GM21447 (cell line): ENCODE results near the gene FAM219B.
"Not testable (repeated sequence)": the region's sequence is repeated elsewhere in the genome, so short reads cannot be mapped to it uniquely, and the experiment has no call there.

Experiments
- ATAC-seq: cut with Tn5 transposase; IDR thresholded peaks from one replicate; pipeline ENCODE4 v1.9.1; 2021; ENCODE audit not compliant: unreplicated experiment

Gene FAM219B

GRCh38 chr15:74904190-74904805 is 2.4 kb downstream of the FAM219B start:
- ATAC-seq = no peak

GRCh38 chr15:74903676-74904075 is 3.0 kb downstream of the FAM219B start:
- ATAC-seq = no peak

GRCh38 chr15:74902295-74903075 is 4.2 kb downstream of the FAM219B start:
- no peak for ATAC-seq

- ATAC-seq = no peak
These were observed 5.0 kb downstream of the FAM219B start for GRCh38 chr15:74901612-74902063.

GRCh38 chr15:74897300-74897701 is 9.3 kb downstream of the FAM219B start:
- ATAC-seq = no peak

GRCh38 chr15:74896316-74896715 is 10.3 kb downstream of the FAM219B start:
- ATAC-seq = no peak

GRCh38 chr15:74895830-74896229 is 10.8 kb downstream of the FAM219B start:
- ATAC-seq = no peak

GRCh38 chr15:74894383-74894782 is 12.3 kb downstream of the FAM219B start:
- ATAC-seq = not testable (repeated sequence)

- no peak for ATAC-seq
These were observed 13.0 kb downstream of the FAM219B start for GRCh38 chr15:74893627-74894026.

- ATAC-seq = no peak
These were observed 13.7 kb downstream of the FAM219B start for GRCh38 chr15:74892931-74893330.

GRCh38 chr15:74892313-74892712 is 14.3 kb downstream of the FAM219B start:
- no peak for ATAC-seq

- no peak for ATAC-seq
These were observed 15.2 kb downstream of the FAM219B start for GRCh38 chr15:74891469-74891868.

- ATAC-seq = no peak
These were observed 16.0 kb downstream of the FAM219B start for GRCh38 chr15:74890665-74890960.

GRCh38 chr15:74889883-74890664 is 16.6 kb downstream of the FAM219B start, which contains the start of gene MPI:
TSS of gene MPI (plus strand) at chr15:74890042. CDS start at chr15:74890074, 32 bp downstream.
- peak; percentile 86 for ATAC-seq

GRCh38 chr15:74889390-74889882 is 17.2 kb downstream of the FAM219B start:
- no peak for ATAC-seq

- ATAC-seq = no peak
These were observed 17.9 kb downstream of the FAM219B start for GRCh38 chr15:74888716-74889115.

- ATAC-seq = not testable (repeated sequence)
These were observed 19.0 kb downstream of the FAM219B start for GRCh38 chr15:74887537-74888193.

GRCh38 chr15:74885461-74885860 is 21.2 kb downstream of the FAM219B start:
- no peak for ATAC-seq

GRCh38 chr15:74884428-74885223 is 22.0 kb downstream of the FAM219B start:
- ATAC-seq = no peak

GRCh38 chr15:74882528-74882927 is 24.1 kb downstream of the FAM219B start:
- no peak for ATAC-seq
